K562 (cell line): ENCODE measurements around the gene TSTD1. TPM values are rescaled to one million over a fixed set of nuclear protein-coding genes. Genes with fewer than 3 reads are reported as not detected.
A peak's percentile ranks its signal among the peaks of the same experiment; 100 is the strongest.

Source experiments
- ATAC-seq: fragments of 200-7000 bp; cut with Tn5 transposase; 3 replicates; pipeline ENCODE4 v1.9.1; 2020; ENCODE audit warnings: moderate library complexity
- BruUV-seq: library from RNA; stranded (reverse); fragments of 400-500 nt; replicated peaks from 2 replicates; lab custom pipeline; 2021; lab: Mats Ljungman, UMichigan
- CTCF ChIA-PET: fragments of 300-600 bp; formaldehyde crosslinking; extraction: SDS; loops from one replicate; lab custom pipeline; 2021; ENCODE audit warnings: low intra/inter-chr PET ratio; lab: Yijun Ruan, JAX
- POLR2A ChIA-PET: fragments of 300-600, 350-650 bp; sonication (Branson Sonifier 250); formaldehyde crosslinking; extraction: SDS; loops from one replicate; lab custom pipeline; 2021; ENCODE audit warnings: antibody characterized with exemption, inconsistent platforms; lab: Yijun Ruan, JAX
- DNase-seq, 4 experiments: peaks; one replicate each; pipeline versions ENCODE4 v3.0.0 to v3.0.0-alpha.2; 2011 to 2018; ENCODE audit warnings: low spot score in 3 of 4, mixed read lengths in 3 of 4; ENCODE audit errors: extremely low read depth in 1 of 4
- FAIRE-seq: peaks from 2 replicates; lab custom pipeline; 2011; peaks lifted over from hg19 to GRCh38; lab: Jason Lieb, UNC
- H2AFZ ChIP-seq: 2 replicates; pipeline ENCODE4 v1.6.0; 2011; ENCODE audit warnings: low read depth, low read length, control low read depth, inconsistent platforms
- H3K27ac ChIP-seq: fragments of 200-600 bp; 3 replicates; pipeline ENCODE4 v1.8.0; 2011; ENCODE audit warnings: low read depth, mild to moderate bottlenecking, control low read depth, inconsistent platforms, low read length, moderate library complexity, mixed read lengths; ENCODE audit errors: extremely low read depth
- H3K27me3 ChIP-seq, 2 experiments: fragments of 300-600 bp in 1 of 2; 2 replicates in 1 of 2; 3 replicates in 1 of 2; pipeline versions ENCODE4 v1.6.0 to v1.8.0; 2011; ENCODE audit warnings: inconsistent platforms in 2 of 2, low read length in 2 of 2, mild to moderate bottlenecking in 1 of 2, mixed read lengths in 1 of 2, moderate library complexity in 1 of 2; ENCODE audit not compliant: control insufficient read depth in 2 of 2, insufficient read depth in 2 of 2
- H3K36me3 ChIP-seq: fragments of 300-600 bp; 3 replicates; pipeline ENCODE4 v1.8.0; 2011; ENCODE audit warnings: mild to moderate bottlenecking, low read length, inconsistent platforms; ENCODE audit not compliant: control insufficient read depth, insufficient read depth
- H3K4me1 ChIP-seq, 2 experiments: fragments of 200-600 bp in 1 of 2; replicated peaks in 1 of 2; 2 replicates in 1 of 2; 3 replicates in 1 of 2; pipeline versions ENCODE4 v1.5.1 to v1.8.0; 2011; ENCODE audit warnings: inconsistent platforms in 2 of 2, low read length in 2 of 2, mild to moderate bottlenecking in 1 of 2, mixed read lengths in 1 of 2, moderate library complexity in 1 of 2; ENCODE audit not compliant: control insufficient read depth in 2 of 2, insufficient read depth in 2 of 2
- H3K4me2 ChIP-seq: 2 replicates; pipeline ENCODE4 v1.6.1; 2011; ENCODE audit warnings: low read length, control low read depth, inconsistent platforms, mixed read lengths; ENCODE audit not compliant: insufficient read depth
- H3K4me3 ChIP-seq: fragments of 200-600 bp; sonication (generic), shearing (Covaris generic); 2 replicates; pipeline ENCODE4 v1.5.1; 2016; ENCODE audit warnings: control low read depth, inconsistent platforms
- H3K79me2 ChIP-seq: fragments of 200-600 bp; 3 replicates; pipeline ENCODE4 v1.8.0; 2011; ENCODE audit warnings: low read length, inconsistent platforms; ENCODE audit not compliant: control insufficient read depth, insufficient read depth
- H3K9ac ChIP-seq, 2 experiments: 2 replicates each; pipeline versions ENCODE4 v1.6.0 to v1.6.1; 2011; ENCODE audit warnings: low read depth in 2 of 2, low read length in 2 of 2, control low read depth in 1 of 2, inconsistent platforms in 1 of 2, mild to moderate bottlenecking in 1 of 2, mixed read lengths in 1 of 2; ENCODE audit not compliant: insufficient read depth in 1 of 2
- H3K9me1 ChIP-seq: one replicate; pipeline ENCODE4 v1.6.0; 2011; ENCODE audit warnings: inconsistent platforms, mild to moderate bottlenecking, low read length, moderate library complexity; ENCODE audit not compliant: control insufficient read depth, insufficient read depth
- H3K9me3 ChIP-seq: replicated peaks from 2 replicates; pipeline ENCODE4 v1.5.1; 2011; ENCODE audit warnings: low read depth, low read length, inconsistent platforms; ENCODE audit not compliant: control insufficient read depth, insufficient read depth
- H4K20me1 ChIP-seq: replicated peaks from 2 replicates; pipeline ENCODE4 v1.6.1; 2011; ENCODE audit warnings: low read length, inconsistent platforms, mixed read lengths; ENCODE audit not compliant: control insufficient read depth, insufficient read depth
- GTF2A2 ChIP-seq: IDR thresholded peaks from 2 replicates; pipeline ENCODE4 v1.6.1; 2016; ENCODE audit warnings: mild to moderate bottlenecking, missing genetic modification characterization, missing compliant biosample characterization
- HEY1 ChIP-seq: fragments of 250-450 bp; sonication (Bioruptor Pico); IDR thresholded peaks from 2 replicates; pipeline ENCODE4 v1.5.0; 2020; ENCODE audit warnings: mild to moderate bottlenecking, moderate library complexity, borderline replicate concordance
- HNRNPH1 ChIP-seq: fragments of 200-400 bp; formaldehyde crosslinking; optimal IDR thresholded peaks from 2 replicates; pipeline ENCODE3; 2017; ENCODE audit warnings: low read depth, mild to moderate bottlenecking, low read length, moderate library complexity
- MEIS2 ChIP-seq: fragments of 450-650 bp; IDR thresholded peaks from 2 replicates; pipeline ENCODE4 v1.6.1; 2014; ENCODE audit warnings: mild to moderate bottlenecking; ENCODE audit not compliant: partially characterized antibody
- MYNN ChIP-seq, 2 experiments: sonication (generic); formaldehyde crosslinking in 1 of 2; IDR thresholded peaks; 2 replicates each; pipeline versions ENCODE4 v1.5.0 to v1.6.1; 2016 to 2020; ENCODE audit warnings: antibody characterized with exemption in 1 of 2, missing genetic modification reagents in 1 of 2
- POLR2A ChIP-seq: fragments of 450-650 bp; conservative IDR thresholded peaks from 2 replicates; pipeline ENCODE4 v1.6.1; 2016
- RHOXF2B ChIP-seq: fragments of 250-450 bp; sonication (Bioruptor Pico); conservative IDR thresholded peaks from 2 replicates; pipeline ENCODE4 v1.5.1; 2021
- SUPT5H ChIP-seq: fragments of 450-650 bp; IDR thresholded peaks from 2 replicates; pipeline ENCODE4 v1.6.1; 2016
- ZNF551 ChIP-seq: fragments of 250-450 bp; sonication (Bioruptor Pico); IDR thresholded peaks from 2 replicates; pipeline ENCODE4 v1.5.0; 2021; ENCODE audit warnings: mild to moderate bottlenecking, moderate library complexity
- WGBS: fragments of 100-300 bp; shearing (Covaris generic); methylation state at CpG from one replicate; pipeline ENCODE4 v1.1.6; 2016; ENCODE audit warnings: low coverage, mixed read lengths; ENCODE audit not compliant: insufficient coverage; ENCODE audit errors: missing lambda C conversion rate; 5-methylcytosine and 5-hydroxymethylcytosine counted together
- in situ Hi-C: fragments of 300-500 bp; cut with MboI; formaldehyde crosslinking; loops from 4 replicates; pipeline ENCODE4 v1.15.0; 2018; ENCODE audit warnings: inconsistent platforms, mixed read lengths
- intact Hi-C: fragments of 100-400 bp; cut with micrococcal nuclease; formaldehyde crosslinking; loops from 2 replicates; pipeline ENCODE4 v1.14.2; 2022
- polyA plus RNA-seq, 8 experiments: library from polyadenylated mRNA; depleted of rRNA in 4 of 8; stranded (reverse) in 5 of 8; unstranded in 3 of 8; fragments of >200 nt; fragmentation: Nextera tagmentation in 2 of 8; fragmentation: Illumina TruSeq in 1 of 8; extraction: Ambion mirVana in 2 of 8; extraction: Trizol in 1 of 8; gene quantifications; 2 replicates each; pipeline versions ENCODE4 v1.2.1 to v1.2.3, GENCODE V29; 2011 to 2014; ENCODE audit warnings: inconsistent platforms in 1 of 8, missing spikeins in 1 of 8
- total RNA-seq, 7 experiments: library from RNA; depleted of rRNA in 6 of 7; stranded (reverse); fragments of >200 nt in 6 of 7; fragmentation: Illumina TruSeq in 2 of 7; extraction: Trizol in 2 of 7; gene quantifications; 2 replicates each; pipeline versions ENCODE4 v1.2.1 to v1.2.3, GENCODE V29; 2011 to 2021; ENCODE audit warnings: low replicate concordance in 1 of 7
- TF ChIP-seq, protein P1 (sequence below): fragments of 250-450 bp; sonication (Bioruptor Pico); IDR thresholded peaks from 2 replicates; pipeline ENCODE4 v1.5.0; 2021
- TF ChIP-seq, protein P2 (sequence below): fragments of 450-650 bp; IDR thresholded peaks from 2 replicates; pipeline ENCODE4 v1.6.1; 2018; ENCODE audit warnings: mild to moderate bottlenecking, low read depth; ENCODE audit not compliant: partially characterized antibody
- TF ChIP-seq, protein P3 (sequence below): sonication (generic); formaldehyde crosslinking; IDR thresholded peaks from 2 replicates; pipeline ENCODE4 v1.8.1; 2023; ENCODE audit warnings: mild to moderate bottlenecking, missing genetic modification reagents

Gene TSTD1
- total and polyA plus RNA-seq, 9 of the 15 experiments (the other 6 are each of a cell fraction or from before 2014, with no cell fraction given): 0.23 to 0.53 TPM; not detected in 7

DNA sequence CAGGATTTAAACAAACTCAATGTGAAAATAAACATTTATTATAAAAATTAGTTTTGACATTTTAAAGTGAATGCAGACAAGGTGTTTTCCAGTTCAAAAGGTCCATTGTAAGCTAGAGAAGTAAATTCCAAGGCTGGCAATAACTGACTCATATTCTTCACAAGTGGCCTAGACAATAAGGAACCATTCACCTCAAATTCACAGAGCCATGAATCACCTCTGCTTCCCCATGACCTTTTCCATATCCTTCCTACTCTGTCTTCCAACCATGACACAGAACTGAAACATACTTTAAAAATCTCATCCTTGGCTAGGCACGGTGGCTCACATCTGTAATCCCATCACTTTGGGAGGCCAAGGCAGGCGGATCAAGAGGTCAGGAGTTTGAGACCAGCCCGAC is 42.6 kb downstream of the TSTD1 start:
- no peaks in the 10 kb centered on the region for H3K9me3 ChIP-seq
- no peak overlapping the region for H3K4me3 ChIP-seq
- ChIA-PET CTCF (no interaction called here), POLR2A (interaction anchor here (1.5 to 3.0 kb wide), 2 partner anchors 14 to 25 kb away, joined by 4 to 13 read pairs; partner anchors contain the start of gene F11R)
- no peak overlapping the region for H2AFZ ChIP-seq
- H3K4me2 ChIP-seq: no peak overlapping the region
- H3K79me2 ChIP-seq: no peaks in the 10 kb centered on the region
- ATAC-seq (no peak), DNase-seq (no peak), FAIRE-seq (no peak)
- H3K36me3 ChIP-seq: peaks cover 50% of the 10 kb centered on the region
- WGBS: 83% methylated on average over 3 of the region's 3 CpGs
- no peak overlapping the region for H3K9ac ChIP-seq
- intact Hi-C loops (loop anchor here (2.0 kb wide), 2 partner anchors 49 to 143 kb away; partner anchors contain the start of gene USF1), in situ Hi-C loops (loop anchor here (10.0 kb wide), 1 partner anchor 99 kb away; the partner anchor contains the start of gene KLHDC9)
- H3K27me3 ChIP-seq: no peaks in the 10 kb centered on the region
- TF ChIP-seq RHOXF2B (CRISPR knock-in tag): no peak
- no peak for TF ChIP-seq HEY1 (CRISPR knock-in tag)
- TF ChIP-seq GTF2A2 (tag): no peak
- no peak for TF ChIP-seq MEIS2
- TF ChIP-seq, protein P1, sequence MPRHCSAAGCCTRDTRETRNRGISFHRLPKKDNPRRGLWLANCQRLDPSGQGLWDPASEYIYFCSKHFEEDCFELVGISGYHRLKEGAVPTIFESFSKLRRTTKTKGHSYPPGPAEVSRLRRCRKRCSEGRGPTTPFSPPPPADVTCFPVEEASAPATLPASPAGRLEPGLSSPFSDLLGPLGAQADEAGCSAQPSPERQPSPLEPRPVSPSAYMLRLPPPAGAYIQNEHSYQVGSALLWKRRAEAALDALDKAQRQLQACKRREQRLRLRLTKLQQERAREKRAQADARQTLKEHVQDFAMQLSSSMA (CRISPR knock-in tag): no peak
- 0 out of 2 replicates have a peak, but pooled peaks have one; percentile 19 for TF ChIP-seq POLR2A
- TF ChIP-seq HNRNPH1: no peak
- no peak for TF ChIP-seq MYNN (IDR thresholded peaks at IDR 0.05)
- TF ChIP-seq MYNN (CRISPR knock-in tag; IDR thresholded peaks at IDR 0.05): no peak
- peak; percentile 36; the same call in 1 of the 2 replicates for TF ChIP-seq SUPT5H
- no peak for TF ChIP-seq ZNF551 (CRISPR knock-in tag)
- TF ChIP-seq, protein P2, sequence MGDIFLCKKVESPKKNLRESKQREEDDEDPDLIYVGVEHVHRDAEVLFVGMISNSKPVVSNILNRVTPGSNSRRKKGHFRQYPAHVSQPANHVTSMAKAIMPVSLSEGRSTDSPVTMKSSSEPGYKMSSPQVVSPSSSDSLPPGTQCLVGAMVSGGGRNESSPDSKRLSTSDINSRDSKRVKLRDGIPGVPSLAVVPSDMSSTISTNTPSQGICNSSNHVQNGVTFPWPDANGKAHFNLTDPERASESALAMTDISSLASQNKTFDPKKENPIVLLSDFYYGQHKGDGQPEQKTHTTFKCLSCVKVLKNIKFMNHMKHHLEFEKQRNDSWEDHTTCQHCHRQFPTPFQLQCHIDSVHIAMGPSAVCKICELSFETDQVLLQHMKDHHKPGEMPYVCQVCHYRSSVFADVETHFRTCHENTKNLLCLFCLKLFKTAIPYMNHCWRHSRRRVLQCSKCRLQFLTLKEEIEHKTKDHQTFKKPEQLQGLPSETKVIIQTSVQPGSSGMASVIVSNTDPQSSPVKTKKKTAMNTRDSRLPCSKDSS: no peak
- TF ChIP-seq, protein P3, sequence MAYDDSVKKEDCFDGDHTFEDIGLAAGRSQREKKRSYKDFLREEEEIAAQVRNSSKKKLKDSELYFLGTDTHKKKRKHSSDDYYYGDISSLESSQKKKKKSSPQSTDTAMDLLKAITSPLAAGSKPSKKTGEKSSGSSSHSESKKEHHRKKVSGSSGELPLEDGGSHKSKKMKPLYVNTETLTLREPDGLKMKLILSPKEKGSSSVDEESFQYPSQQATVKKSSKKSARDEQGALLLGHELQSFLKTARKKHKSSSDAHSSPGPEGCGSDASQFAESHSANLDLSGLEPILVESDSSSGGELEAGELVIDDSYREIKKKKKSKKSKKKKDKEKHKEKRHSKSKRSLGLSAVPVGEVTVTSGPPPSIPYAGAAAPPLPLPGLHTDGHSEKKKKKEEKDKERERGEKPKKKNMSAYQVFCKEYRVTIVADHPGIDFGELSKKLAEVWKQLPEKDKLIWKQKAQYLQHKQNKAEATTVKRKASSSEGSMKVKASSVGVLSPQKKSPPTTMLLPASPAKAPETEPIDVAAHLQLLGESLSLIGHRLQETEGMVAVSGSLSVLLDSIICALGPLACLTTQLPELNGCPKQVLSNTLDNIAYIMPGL: no peak
- no TSS peak for BruUV-seq
- no peaks in the 10 kb centered on the region for H3K9me1 ChIP-seq
- no peak overlapping the region for H3K27ac ChIP-seq
- peaks cover 9 to 20% of the 10 kb centered on the region in 2 experiments; a peak in 3 of 5 replicates for H3K4me1 ChIP-seq
- H4K20me1 ChIP-seq: no peaks in the 10 kb centered on the region
